Subcutaneous adipose tissue (tissue), 4 donors: ENCODE data around the gene ATXN1. TPM values are rescaled to one million over a fixed set of nuclear protein-coding genes. Genes with fewer than 3 reads are reported as not detected.

Experiments
- total RNA-seq, 4 donors: library from RNA; depleted of rRNA; stranded (reverse); fragments of >200 nt; gene quantifications; one replicate each; pipeline ENCODE4 v1.1.0, GENCODE V29; 2016
- TF ChIP-seq, protein P1 (sequence below): fragments of 450-650 bp; IDR thresholded peaks from one replicate; pipeline ENCODE4 v1.5.1; 2016; ENCODE audit warnings: low read depth, mild to moderate bottlenecking, control low read depth, antibody characterized with exemption, moderate library complexity

The ATXN1 gene
- total RNA-seq, 4 donors from 2014 or later = 27.1 to 35.6 (median 35.1) TPM

DNA sequence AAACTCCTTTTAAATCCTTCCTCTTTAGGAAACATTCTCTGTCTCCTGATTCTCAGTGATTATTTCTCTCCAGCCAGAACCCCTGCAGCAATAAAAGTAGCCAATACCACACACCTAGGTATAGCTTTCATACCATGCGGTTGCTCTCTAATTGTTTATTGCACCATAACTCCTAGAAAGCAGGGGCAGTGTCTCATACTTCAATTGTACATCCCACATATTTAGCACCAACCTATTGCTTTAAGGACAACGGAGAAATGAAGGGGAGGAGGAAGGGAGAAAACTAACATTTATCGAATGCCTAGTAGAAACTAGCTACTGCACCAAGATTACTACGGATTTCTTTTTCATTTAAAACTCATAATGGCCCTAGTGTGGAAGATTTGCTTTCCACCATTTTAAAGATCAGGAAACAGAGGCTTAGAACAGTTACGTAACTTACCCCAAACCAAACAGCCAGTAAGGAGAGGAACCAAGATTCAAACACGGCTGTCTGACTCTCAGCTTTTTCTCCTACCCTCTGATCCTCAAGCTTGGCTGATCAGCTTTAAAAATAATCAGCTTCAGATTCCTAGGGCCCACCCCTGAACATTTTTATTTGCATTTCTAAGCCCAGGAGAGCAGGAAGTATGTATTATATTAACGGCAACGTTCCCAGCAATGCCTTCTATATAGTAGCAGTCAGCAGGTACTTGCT lies 43.4 kb upstream of the ATXN1 start:
- TF ChIP-seq, protein P1, sequence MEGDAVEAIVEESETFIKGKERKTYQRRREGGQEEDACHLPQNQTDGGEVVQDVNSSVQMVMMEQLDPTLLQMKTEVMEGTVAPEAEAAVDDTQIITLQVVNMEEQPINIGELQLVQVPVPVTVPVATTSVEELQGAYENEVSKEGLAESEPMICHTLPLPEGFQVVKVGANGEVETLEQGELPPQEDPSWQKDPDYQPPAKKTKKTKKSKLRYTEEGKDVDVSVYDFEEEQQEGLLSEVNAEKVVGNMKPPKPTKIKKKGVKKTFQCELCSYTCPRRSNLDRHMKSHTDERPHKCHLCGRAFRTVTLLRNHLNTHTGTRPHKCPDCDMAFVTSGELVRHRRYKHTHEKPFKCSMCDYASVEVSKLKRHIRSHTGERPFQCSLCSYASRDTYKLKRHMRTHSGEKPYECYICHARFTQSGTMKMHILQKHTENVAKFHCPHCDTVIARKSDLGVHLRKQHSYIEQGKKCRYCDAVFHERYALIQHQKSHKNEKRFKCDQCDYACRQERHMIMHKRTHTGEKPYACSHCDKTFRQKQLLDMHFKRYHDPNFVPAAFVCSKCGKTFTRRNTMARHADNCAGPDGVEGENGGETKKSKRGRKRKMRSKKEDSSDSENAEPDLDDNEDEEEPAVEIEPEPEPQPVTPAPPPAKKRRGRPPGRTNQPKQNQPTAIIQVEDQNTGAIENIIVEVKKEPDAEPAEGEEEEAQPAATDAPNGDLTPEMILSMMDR = no peak

DNA sequence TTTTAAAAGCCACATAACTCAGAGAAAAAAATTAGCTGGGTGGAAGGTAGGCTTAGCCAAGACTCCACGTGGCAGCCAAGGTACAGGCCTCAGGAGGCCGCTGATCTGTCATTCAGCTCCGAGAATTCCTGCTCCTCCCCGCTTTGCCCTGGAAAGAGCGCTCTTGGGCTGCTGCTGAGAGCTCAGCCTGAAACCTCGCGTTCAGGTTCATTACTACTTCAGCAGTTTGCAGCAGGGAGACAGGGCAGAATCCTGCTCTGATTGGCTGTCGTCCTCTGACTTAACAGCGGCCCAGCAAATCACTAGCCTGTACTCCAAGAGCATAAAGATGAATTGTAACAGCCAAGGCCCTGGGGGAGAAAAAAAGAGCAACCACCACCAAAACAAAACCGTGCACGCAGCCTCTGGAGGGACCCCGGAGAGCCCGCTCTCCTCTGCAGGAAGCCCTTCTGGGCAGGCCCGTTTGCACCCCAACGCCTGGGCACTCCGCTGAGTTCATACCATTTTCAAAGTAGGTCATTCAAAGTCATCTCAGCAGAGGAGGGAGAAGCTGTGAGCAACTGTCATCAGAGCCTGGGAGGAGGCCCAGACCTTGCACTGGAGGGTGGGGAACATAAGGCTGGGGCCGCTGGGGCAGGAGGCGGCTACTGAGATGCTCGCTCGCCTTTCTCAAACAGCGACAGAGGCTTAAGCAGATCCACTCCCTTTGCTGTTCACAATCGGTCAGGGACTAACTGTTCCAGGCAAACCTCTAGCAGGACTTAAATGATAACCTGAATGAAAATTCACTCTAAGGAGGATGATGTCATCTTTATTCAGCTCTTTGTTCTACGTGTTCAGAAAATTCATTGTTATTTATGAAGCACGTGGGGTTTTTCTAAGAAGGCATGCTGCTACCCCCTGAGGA lies 42.3 kb upstream of the ATXN1 start:
- TF ChIP-seq, protein P1 = no peak

DNA sequence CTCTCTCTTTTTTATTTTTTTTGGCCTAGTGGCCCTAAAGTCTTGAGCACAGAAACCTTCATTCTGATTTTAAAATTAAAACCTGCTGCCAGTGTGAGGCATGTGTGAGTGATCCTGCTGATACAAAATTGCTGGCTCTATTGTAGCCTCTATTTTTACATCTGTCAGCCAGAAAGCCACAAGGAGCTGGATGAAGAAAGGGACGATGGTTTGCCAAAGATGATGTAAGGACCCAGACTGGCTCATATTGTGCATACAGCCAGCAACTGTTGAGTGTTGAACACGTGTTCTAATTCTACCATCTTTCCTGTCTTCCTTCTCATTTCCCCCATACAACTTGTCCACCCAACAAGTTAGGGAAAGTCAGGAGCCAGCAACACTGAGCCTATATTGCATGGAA lies 40.8 kb upstream of the ATXN1 start:
- TF ChIP-seq, protein P1 = no peak

DNA sequence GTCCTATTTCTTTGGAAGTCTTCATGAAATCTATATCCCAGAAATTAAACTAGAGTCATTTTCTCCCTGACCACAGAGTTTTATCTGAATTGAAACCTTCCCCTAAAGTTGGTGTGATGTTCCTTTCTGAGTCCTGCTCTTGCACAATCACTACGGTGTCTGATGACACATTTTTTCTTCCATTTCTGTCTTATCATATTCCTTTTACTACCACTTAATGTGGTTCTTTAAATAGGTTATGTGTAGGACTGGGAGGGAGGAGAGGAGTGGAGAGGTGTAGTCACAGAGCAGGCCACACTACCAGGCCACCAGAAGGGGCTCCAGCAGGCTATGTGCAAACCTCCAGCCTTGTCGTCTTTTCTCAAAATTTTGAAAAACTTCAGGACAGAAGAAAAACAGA lies 39.7 kb upstream of the ATXN1 start:
- TF ChIP-seq, protein P1 = no peak

DNA sequence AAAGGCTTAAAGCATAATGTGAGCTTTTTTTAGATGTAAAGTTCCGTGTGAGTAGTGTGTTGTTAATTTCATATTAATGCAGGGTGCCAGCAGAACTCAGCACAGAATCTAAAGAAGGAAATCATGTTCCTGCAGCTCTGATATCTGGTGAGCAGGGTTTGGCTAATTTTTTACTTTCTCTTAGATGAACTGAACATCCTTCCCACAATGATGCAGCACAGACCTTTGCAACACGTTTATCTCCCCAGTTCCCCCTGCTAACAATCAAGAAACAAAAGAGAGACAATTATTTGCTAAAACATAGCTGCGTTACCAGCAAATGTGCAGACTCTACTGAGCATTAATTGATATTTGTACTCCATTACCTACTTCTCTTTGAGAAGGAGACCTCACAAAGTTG lies 39.1 kb upstream of the ATXN1 start:
- TF ChIP-seq, protein P1 = no peak

DNA sequence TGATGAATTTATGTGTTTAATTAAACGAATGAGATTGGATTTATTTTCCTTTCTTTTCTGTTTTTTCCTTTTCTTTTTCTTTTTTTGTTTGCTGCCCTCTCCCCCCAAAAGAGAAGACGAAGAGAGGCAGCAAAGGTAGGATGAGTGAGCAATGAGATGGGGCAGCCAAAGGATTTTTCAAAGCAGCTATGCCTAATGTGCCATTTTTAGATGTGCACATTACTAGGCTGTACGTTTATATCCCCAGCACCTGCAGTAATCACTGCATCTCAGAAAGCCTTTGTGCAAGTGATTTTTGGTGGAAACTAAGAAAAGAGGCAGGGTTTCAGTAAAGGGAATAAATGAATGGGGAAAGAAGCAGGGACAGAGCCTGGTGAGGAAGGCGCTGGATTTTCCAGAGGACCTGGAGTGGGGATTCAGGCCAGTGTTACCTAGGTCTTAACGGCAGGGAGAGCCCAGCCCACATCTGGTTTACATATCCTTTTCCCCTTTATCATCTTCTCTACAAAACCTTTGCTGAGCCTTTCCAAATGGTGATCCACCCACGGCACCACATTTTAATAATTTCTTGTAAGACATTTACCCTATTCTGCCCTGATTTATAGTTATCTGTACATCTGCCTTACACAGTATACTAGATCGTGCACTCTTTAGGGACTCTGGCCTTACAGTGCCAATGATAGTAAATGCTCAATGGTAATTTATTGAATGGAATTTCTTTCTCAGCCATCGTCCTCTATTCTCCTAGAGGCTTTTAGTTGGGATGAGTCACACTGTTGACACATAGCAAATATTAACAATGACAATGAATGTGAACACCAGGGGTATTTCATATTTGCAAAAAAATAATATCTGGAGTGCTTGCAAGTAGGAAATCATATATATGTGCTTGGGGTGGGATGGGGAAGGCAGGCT lies 38.3 kb upstream of the ATXN1 start:
- TF ChIP-seq, protein P1 = no peak
